CD4-positive, alpha-beta T cell (primary cell): ENCODE data around the gene INPP4B. TPM values are rescaled to one million over a fixed set of nuclear protein-coding genes. Genes with fewer than 3 reads are reported as not detected.

Experiments
- ATAC-seq: fragments of 200-7000 bp; cut with Tn5 transposase; one replicate; pipeline ENCODE4 v1.10.0; 2022; ENCODE audit warnings: mild to moderate bottlenecking; ENCODE audit not compliant: poor library complexity
- CTCF ChIA-PET: fragments of 350-600 bp; sonication (Branson Sonifier 250); formaldehyde crosslinking; loops from one replicate; lab custom pipeline; 2021; ENCODE audit warnings: antibody characterized with exemption, inconsistent platforms; lab: Charles Lee
- POLR2A ChIA-PET: fragments of 350-600 bp; sonication (Branson Sonifier 250); formaldehyde crosslinking; loops from one replicate; lab custom pipeline; 2021; ENCODE audit warnings: antibody characterized with exemption, inconsistent platforms; lab: Charles Lee
- DNase-seq, 14 experiments: peaks; one replicate each; pipeline ENCODE4 v3.0.0-alpha.2; 2013 to 2020; ENCODE audit warnings: mixed read lengths in 2 of 14
- H3K27ac ChIP-seq, 2 donors: one replicate each; pipeline versions ENCODE4 v1.5.1 to v1.7.0; 2013; ENCODE audit warnings: low read length in 2 of 2, low read depth in 1 of 2, mild to moderate bottlenecking in 1 of 2
- H3K27me3 ChIP-seq, 2 experiments: 1 replicate in 1 of 2; 2 replicates in 1 of 2; pipeline versions ENCODE4 v1.6.1 to v1.7.0; 2013; ENCODE audit warnings: low read length in 2 of 2, control low read depth in 1 of 2, mild to moderate bottlenecking in 1 of 2, moderate library complexity in 1 of 2; ENCODE audit not compliant: insufficient read depth in 2 of 2, control insufficient read depth in 1 of 2
- H3K36me3 ChIP-seq: one replicate; pipeline ENCODE4 v1.6.1; 2013; ENCODE audit warnings: low read length, control low read depth; ENCODE audit not compliant: insufficient read depth
- H3K4me1 ChIP-seq: one replicate; pipeline ENCODE4 v1.6.1; 2013; ENCODE audit warnings: low read length, control low read depth; ENCODE audit not compliant: insufficient read depth
- H3K4me3 ChIP-seq: one replicate; pipeline ENCODE4 v1.5.1; 2013; ENCODE audit warnings: mild to moderate bottlenecking, low read length, moderate library complexity
- H3K9me3 ChIP-seq, 2 experiments: 1 replicate in 1 of 2; 2 replicates in 1 of 2; pipeline versions ENCODE4 v1.6.1 to v1.7.0; 2013; ENCODE audit warnings: low read length in 2 of 2, mild to moderate bottlenecking in 2 of 2, control low read depth in 1 of 2, moderate library complexity in 1 of 2; ENCODE audit not compliant: control insufficient read depth in 1 of 2, insufficient read depth in 1 of 2
- H3K27ac Mint-ChIP-seq: one replicate; pipeline ENCODE4 v1.8.0; 2020; ENCODE audit warnings: mixed read lengths
- H3K27me3 Mint-ChIP-seq: one replicate; pipeline ENCODE4 v1.8.0; 2021; ENCODE audit warnings: mixed read lengths
- H3K36me3 Mint-ChIP-seq: one replicate; pipeline ENCODE4 v1.8.0; 2021; ENCODE audit warnings: low read depth, mixed read lengths
- H3K4me1 Mint-ChIP-seq: one replicate; pipeline ENCODE4 v1.8.0; 2021; ENCODE audit warnings: low read depth, mixed read lengths
- H3K4me3 Mint-ChIP-seq: one replicate; pipeline ENCODE4 v1.8.0; 2020; ENCODE audit warnings: mild to moderate bottlenecking, mixed read lengths
- H3K9me3 Mint-ChIP-seq: one replicate; pipeline ENCODE4 v1.8.0; 2020; ENCODE audit warnings: mixed read lengths
- CTCF ChIP-seq: fragments of 200-600 bp; IDR thresholded peaks from one replicate; pipeline ENCODE4 v1.8.0; 2022; ENCODE audit warnings: antibody characterized with exemption, mild to moderate bottlenecking
- intact Hi-C, 2 experiments: fragments of 100-400 bp; cut with DNase I in 1 of 2; cut with micrococcal nuclease in 1 of 2; formaldehyde crosslinking; loops; one replicate each; pipeline versions ENCODE4 v1.15.1 to v1.9.0; 2023 to 2025; cut with DNase I, micrococcal nuclease
- total RNA-seq, 174 experiments: library from RNA in 2 of 174; stranded (reverse) in 2 of 174; gene quantifications; one replicate each; pipeline ENCODE4 v1.2.3 and lab custom pipeline; 2021 to 2026

INPP4B gene
- total RNA-seq, 2 experiments from 2014 or later = 50.7 to 53.8 TPM

GRCh38 chr4:142485452-142485851, 360.6 kb downstream of the INPP4B start:
- Histone ChIP-seq H3K4me3 (no peak overlapping the region), H3K36me3 (no peaks in the 10 kb centered on the region), H3K27me3 (no peaks in the 10 kb centered on the region), H3K27ac (no peak overlapping the region), H3K9me3 (no peaks in the 10 kb centered on the region), H3K4me1 (no peaks in the 10 kb centered on the region)
- H3K4me3 Mint-ChIP-seq = no peak overlapping the region
- DNase-seq (no peak), ATAC-seq (no peak)
- peaks cover 27% of the 10 kb centered on the region for H3K4me1 Mint-ChIP-seq
- no peak overlapping the region for H3K27ac Mint-ChIP-seq
- H3K27me3 Mint-ChIP-seq = no peaks in the 10 kb centered on the region
- intact Hi-C loops = loop anchor here in 1 of 2 experiments (5.0 kb wide), 1 partner anchor 47 kb away; no protein-coding TSS in a partner anchor
- H3K36me3 Mint-ChIP-seq = no peaks in the 10 kb centered on the region
- no peaks in the 10 kb centered on the region for H3K9me3 Mint-ChIP-seq
- POLR2A ChIA-PET = no interaction called here
- TF ChIP-seq CTCF = no peak
- CTCF ChIA-PET = interaction anchor here (1.2 kb wide), 1 partner anchor 13 kb away, joined by 3 read pairs; no protein-coding TSS in a partner anchor

GRCh38 chr4:142480244-142480643, 365.9 kb downstream of the INPP4B start:
- H3K4me1 ChIP-seq = no peaks in the 10 kb centered on the region
- H3K36me3 Mint-ChIP-seq = no peaks in the 10 kb centered on the region
- no peak overlapping the region for H3K27ac Mint-ChIP-seq
- CTCF ChIA-PET = no interaction called here
- H3K4me1 Mint-ChIP-seq = peaks cover 37% of the 10 kb centered on the region
- H3K9me3 ChIP-seq = no peaks in the 10 kb centered on the region
- no peaks in the 10 kb centered on the region for H3K9me3 Mint-ChIP-seq
- POLR2A ChIA-PET = interaction anchor here (0.6 to 0.7 kb wide), 2 partner anchors 137 to 174 kb away, joined by 3 read pairs; no protein-coding TSS in a partner anchor
- H3K4me3 ChIP-seq = no peak overlapping the region
- H3K27me3 ChIP-seq = no peaks in the 10 kb centered on the region
- ATAC-seq = no peak
- no peaks in the 10 kb centered on the region for H3K36me3 ChIP-seq
- no peak overlapping the region for H3K4me3 Mint-ChIP-seq
- no peak for DNase-seq
- intact Hi-C loops = no loop called here
- no peaks in the 10 kb centered on the region for H3K27me3 Mint-ChIP-seq
- H3K27ac ChIP-seq = no peak overlapping the region
- no peak for TF ChIP-seq CTCF

- H3K4me3 Mint-ChIP-seq = no peak overlapping the region
- ATAC-seq (no peak), DNase-seq (no peak)
- H3K9me3 Mint-ChIP-seq = no peaks in the 10 kb centered on the region
- H3K4me3 ChIP-seq = no peak overlapping the region
- H3K9me3 ChIP-seq = no peaks in the 10 kb centered on the region
- ChIA-PET POLR2A (interaction anchor here (0.6 kb wide), 1 partner anchor 192 kb away, joined by 4 read pairs; no protein-coding TSS in a partner anchor), CTCF (no interaction called here)
- no peaks in the 10 kb centered on the region for H3K27me3 Mint-ChIP-seq
- H3K36me3 Mint-ChIP-seq = no peaks in the 10 kb centered on the region
- intact Hi-C loops = no loop called here
- peaks cover 19% of the 10 kb centered on the region for H3K4me1 ChIP-seq
- H3K27ac Mint-ChIP-seq = peak overlapping the region; percentile 78
- no peaks in the 10 kb centered on the region for H3K27me3 ChIP-seq
- H3K36me3 ChIP-seq = no peaks in the 10 kb centered on the region
- no peak overlapping the region for H3K27ac ChIP-seq
- peaks cover 31% of the 10 kb centered on the region for H3K4me1 Mint-ChIP-seq
- TF ChIP-seq CTCF = no peak
Observed at GRCh38 chr4:142475663-142476062, 370.4 kb downstream of the INPP4B start.
